Measurements from ENCODE around the gene ATP6V1C2.

DNA sequence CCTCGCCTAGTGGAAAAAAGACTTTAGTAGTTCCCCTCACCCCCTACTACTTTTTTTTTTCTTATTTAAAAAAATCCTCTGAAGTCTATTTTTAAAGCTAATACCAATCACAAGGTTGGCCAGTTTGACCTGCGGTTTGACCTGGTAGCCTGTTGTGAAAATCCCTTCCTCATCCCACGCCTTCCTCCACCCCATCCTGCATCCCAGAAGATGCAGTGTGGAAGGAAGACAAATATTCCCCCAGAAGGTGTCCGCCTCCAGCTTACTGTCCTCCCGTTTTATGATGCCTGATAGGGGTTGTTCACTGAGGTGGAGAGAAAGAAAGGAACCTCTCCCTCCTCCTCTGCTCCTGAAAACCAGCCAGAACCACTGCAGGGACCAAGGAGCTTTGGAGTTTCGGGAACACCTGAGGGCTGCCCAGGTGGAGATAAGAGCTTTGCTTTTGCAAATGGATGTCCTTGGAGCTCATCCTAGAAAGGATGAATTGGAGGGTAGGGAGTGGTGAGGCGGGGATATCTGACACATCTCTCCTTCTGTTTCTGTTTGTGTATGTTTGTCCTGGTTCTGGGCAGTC lies 909 bp downstream of the ATP6V1C2 start:
- TF ChIP-seq, protein P1, sequence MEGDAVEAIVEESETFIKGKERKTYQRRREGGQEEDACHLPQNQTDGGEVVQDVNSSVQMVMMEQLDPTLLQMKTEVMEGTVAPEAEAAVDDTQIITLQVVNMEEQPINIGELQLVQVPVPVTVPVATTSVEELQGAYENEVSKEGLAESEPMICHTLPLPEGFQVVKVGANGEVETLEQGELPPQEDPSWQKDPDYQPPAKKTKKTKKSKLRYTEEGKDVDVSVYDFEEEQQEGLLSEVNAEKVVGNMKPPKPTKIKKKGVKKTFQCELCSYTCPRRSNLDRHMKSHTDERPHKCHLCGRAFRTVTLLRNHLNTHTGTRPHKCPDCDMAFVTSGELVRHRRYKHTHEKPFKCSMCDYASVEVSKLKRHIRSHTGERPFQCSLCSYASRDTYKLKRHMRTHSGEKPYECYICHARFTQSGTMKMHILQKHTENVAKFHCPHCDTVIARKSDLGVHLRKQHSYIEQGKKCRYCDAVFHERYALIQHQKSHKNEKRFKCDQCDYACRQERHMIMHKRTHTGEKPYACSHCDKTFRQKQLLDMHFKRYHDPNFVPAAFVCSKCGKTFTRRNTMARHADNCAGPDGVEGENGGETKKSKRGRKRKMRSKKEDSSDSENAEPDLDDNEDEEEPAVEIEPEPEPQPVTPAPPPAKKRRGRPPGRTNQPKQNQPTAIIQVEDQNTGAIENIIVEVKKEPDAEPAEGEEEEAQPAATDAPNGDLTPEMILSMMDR (IDR thresholded peaks at IDR 0.05): no peak
- no peak for TF ChIP-seq POLR2A (IDR thresholded peaks at IDR 0.05)

Measured in heart left ventricle (tissue), 13 donors.